D721Med (cell line): ENCODE data around the gene ACOT7.
"Not testable (repeated sequence)": the region's sequence is repeated elsewhere in the genome, so short reads cannot be mapped to it uniquely, and the experiment has no call there.

ENCODE experiments used
- DNase-seq: peaks from one replicate; pipeline ENCODE4 v3.0.0; 2011; ENCODE audit warnings: low spot score; ENCODE audit not compliant: insufficient read length
- FAIRE-seq: peaks from 2 replicates; lab custom pipeline; 2011; peaks lifted over from hg19 to GRCh38; lab: Jason Lieb, UNC
- CTCF ChIP-seq: IDR thresholded peaks from 2 replicates; pipeline ENCODE4 v1.5.1; 2012; ENCODE audit warnings: mild to moderate bottlenecking, control low read depth; ENCODE audit not compliant: insufficient read depth; ENCODE audit errors: missing control alignments

ACOT7 gene

GRCh38 chr1:6233376-6233775 lies 160.2 kb downstream of the ACOT7 start:
- no peak for FAIRE-seq
- DNase-seq: no peak
- TF ChIP-seq CTCF: no peak

- no peak for TF ChIP-seq CTCF
- FAIRE-seq (no peak), DNase-seq (no peak)
Observed at GRCh38 chr1:6225651-6226050, 167.9 kb downstream of the ACOT7 start.

- FAIRE-seq (no peak), DNase-seq (no peak)
- TF ChIP-seq CTCF: no peak
Observed at GRCh38 chr1:6224718-6225117, 168.8 kb downstream of the ACOT7 start.

- DNase-seq (no peak), FAIRE-seq (no peak)
- no peak for TF ChIP-seq CTCF
Observed at GRCh38 chr1:6223617-6224016, 169.9 kb downstream of the ACOT7 start.

- DNase-seq (no peak), FAIRE-seq (no peak)
- TF ChIP-seq CTCF: no peak
Observed at GRCh38 chr1:6222636-6223035, 170.9 kb downstream of the ACOT7 start.

- FAIRE-seq: no peak
- TF ChIP-seq CTCF: no peak
- DNase-seq: no peak
Observed at GRCh38 chr1:6221210-6221784, 172.3 kb downstream of the ACOT7 start.

- DNase-seq: no peak
- no peak for TF ChIP-seq CTCF
- FAIRE-seq: no peak
Observed at GRCh38 chr1:6220236-6220635, 173.3 kb downstream of the ACOT7 start.

- DNase-seq, FAIRE-seq: not testable (repeated sequence)
Observed at GRCh38 chr1:6219641-6220040, 173.9 kb downstream of the ACOT7 start.
